Effector memory CD4-positive, alpha-beta T cell (primary cell): ENCODE data around the gene HOXC6.

Experiments
- DNase-seq, 3 donors: peaks; one replicate each; pipeline ENCODE4 v3.0.0-alpha.2; 2020
- H3K27ac ChIP-seq: 2 replicates; pipeline ENCODE4 v1.7.0; 2013; ENCODE audit warnings: mild to moderate bottlenecking, low read length, moderate library complexity; ENCODE audit not compliant: insufficient read depth, poor library complexity, severe bottlenecking
- H3K27me3 ChIP-seq: replicated peaks from 2 replicates; pipeline ENCODE4 v1.7.0; 2013; ENCODE audit warnings: mild to moderate bottlenecking, low read length; ENCODE audit not compliant: insufficient read depth, control insufficient read depth, poor library complexity, severe bottlenecking
- H3K36me3 ChIP-seq: 2 replicates; pipeline ENCODE4 v1.7.0; 2013; ENCODE audit warnings: mild to moderate bottlenecking, low read length, moderate library complexity; ENCODE audit not compliant: control insufficient read depth, insufficient read depth
- H3K4me1 ChIP-seq: 2 replicates; pipeline ENCODE4 v1.7.0; 2013; ENCODE audit warnings: low read length, mild to moderate bottlenecking; ENCODE audit not compliant: control insufficient read depth, insufficient read depth, poor library complexity, severe bottlenecking
- H3K4me3 ChIP-seq: 2 replicates; pipeline ENCODE4 v1.7.0; 2013; ENCODE audit warnings: low read length, low read depth, mild to moderate bottlenecking; ENCODE audit not compliant: insufficient read depth, poor library complexity, severe bottlenecking
- H3K9me3 ChIP-seq: 2 replicates; pipeline ENCODE4 v1.7.0; 2013; ENCODE audit warnings: mild to moderate bottlenecking, low read length, moderate library complexity; ENCODE audit not compliant: control insufficient read depth

The HOXC6 gene

GRCh38 chr12:54017027-54017788 is 11.0 kb upstream of the HOXC6 start:
- Histone ChIP-seq H3K36me3 (no peaks in the 10 kb centered on the region), H3K27ac (no peak overlapping the region), H3K4me1 (peaks cover 21% of the 10 kb centered on the region), H3K9me3 (no peaks in the 10 kb centered on the region), H3K27me3 (peaks cover 76% of the 10 kb centered on the region), H3K4me3 (peak overlapping the region; percentile 37)
- DNase-seq, result no peak

DNA sequence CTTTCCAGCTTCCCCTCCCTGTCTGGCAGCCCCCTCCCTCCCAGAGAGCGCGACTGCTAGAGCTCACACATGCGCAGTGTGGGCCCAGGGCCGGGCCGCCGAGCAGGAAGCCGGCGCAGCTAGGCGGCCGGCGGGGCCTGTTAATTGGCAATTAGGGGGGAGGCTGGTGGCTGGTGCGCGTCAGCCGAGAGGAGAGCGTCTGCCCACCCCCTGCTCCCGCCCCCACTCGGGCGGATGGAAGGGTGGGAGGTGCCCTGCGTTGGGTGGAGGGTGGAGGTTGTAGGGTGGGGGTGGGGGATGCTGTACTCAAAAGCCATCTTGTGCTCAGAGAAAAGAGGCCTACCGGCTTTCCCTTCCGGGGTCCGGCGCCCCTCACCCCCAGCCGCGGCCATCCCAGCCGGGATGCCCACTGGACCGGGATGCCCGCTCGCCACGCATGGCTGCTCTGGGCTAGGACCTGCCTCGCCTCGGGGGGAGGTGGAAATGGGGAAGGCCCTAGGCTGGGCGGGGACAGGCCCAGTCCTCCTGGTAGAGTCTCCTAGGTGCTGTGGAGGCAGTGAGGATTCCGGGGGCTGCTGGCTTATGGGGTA is 10.3 kb upstream of the HOXC6 start:
- peak overlapping the region; percentile 37 for H3K4me3 ChIP-seq
- DNase-seq, result peak; percentile 45 to 49 (median 45)
- H3K36me3 ChIP-seq, result no peaks in the 10 kb centered on the region
- peaks cover 78% of the 10 kb centered on the region for H3K27me3 ChIP-seq
- H3K9me3 ChIP-seq, result no peaks in the 10 kb centered on the region
- peaks cover 21% of the 10 kb centered on the region for H3K4me1 ChIP-seq
- H3K27ac ChIP-seq, result no peak overlapping the region

DNA sequence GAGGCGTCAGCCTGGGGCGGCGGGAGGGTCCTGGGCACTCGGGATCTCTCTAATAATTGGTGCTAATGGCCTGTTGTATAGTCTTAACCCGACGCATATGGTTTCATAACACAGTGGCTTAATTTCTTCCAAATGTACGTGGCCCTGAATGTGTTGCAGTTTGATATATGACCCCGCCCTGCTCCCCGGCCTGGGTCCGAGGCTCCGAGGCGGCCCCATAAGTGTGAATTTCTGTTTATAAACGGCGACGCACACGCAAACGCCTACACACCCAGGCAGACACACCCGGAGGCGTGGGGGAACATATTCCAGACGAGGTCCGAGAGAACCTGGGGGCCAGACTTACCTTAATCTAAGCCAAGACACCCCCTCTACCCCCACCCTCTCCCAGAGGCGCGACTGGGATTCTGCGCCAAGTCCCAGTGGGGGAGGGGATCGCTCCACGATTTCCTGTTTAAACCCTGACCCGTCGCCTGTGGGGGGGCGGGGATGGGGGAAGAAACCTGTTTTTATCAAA is 9.7 kb upstream of the HOXC6 start:
- Histone ChIP-seq H3K9me3 (no peaks in the 10 kb centered on the region), H3K36me3 (no peaks in the 10 kb centered on the region), H3K4me3 (no peak overlapping the region), H3K27me3 (peaks cover 76% of the 10 kb centered on the region), H3K4me1 (peaks cover 21% of the 10 kb centered on the region), H3K27ac (no peak overlapping the region)
- no peak for DNase-seq

DNA sequence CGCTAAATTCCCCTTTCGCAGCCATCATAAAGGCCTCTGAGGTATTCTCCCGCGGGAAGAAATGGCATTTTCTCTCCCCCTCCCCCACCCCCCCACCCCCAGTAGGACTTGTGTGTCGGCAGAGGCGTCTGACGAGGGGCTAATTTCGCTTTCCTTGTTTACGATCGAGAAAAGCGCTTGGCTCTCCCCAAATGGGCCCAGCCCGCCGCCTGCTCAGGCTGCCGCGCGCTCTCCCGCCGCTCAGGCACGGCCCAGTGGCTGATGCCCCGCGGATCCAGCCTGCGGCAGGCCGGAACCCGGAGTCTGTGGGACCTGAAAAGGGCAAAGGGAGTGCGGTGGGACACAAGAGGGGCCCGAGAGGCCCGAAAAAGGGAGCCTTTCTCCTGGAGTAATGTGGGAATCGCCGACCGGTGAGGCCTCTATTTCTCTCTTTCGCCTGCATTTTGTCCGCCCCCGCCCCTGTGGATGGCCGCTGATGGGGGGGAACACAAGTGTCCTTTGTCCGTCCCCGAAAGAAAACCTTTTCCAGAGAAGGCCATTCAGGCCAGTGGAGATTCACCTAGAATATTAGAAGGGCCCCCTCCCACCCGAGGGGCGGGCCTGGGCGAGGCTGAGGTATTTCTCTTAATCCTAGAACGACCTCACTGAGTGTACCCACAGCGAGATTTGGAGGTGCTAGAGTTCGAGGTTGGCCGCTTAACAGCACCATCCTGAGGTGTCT is 9.0 kb upstream of the HOXC6 start:
- Histone ChIP-seq H3K27me3 (peaks cover 75% of the 10 kb centered on the region), H3K4me1 (peaks cover 19% of the 10 kb centered on the region), H3K9me3 (no peaks in the 10 kb centered on the region), H3K36me3 (no peaks in the 10 kb centered on the region), H3K4me3 (no peak overlapping the region), H3K27ac (no peak overlapping the region)
- DNase-seq, result no peak

DNA sequence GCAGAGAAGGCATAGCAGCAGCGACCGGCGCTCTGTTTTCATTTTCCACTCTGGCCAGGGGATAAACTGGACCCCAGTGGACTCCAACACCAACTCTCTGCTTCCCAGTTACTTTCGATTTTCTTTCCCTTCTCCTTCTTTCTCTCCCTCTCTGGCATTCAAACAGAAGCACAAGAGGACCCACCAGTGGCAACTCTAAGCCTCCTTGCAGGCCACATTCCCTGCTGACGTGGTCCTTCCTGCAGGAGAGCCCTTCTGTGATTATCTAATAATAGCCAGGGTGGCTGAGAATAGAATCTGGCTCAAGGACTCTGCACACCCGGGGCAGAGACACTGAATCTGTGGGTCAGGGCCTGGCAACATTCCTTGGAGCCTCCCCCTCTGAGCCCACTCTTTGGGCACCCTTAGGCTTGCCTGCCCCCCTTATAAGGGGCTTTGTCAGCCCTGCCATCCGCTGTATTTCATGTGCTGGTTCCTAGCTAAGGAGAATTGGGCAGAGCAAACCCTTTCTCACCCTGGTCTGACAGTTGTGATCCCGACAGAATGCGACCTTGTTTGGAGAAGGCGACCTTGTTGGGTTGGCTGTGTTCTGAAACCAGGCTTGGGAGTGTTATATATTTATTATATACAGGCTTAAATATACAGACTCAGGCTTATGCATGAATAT is 8.2 kb upstream of the HOXC6 start:
- no peak overlapping the region for H3K27ac ChIP-seq
- no peak for DNase-seq
- H3K9me3 ChIP-seq, result no peaks in the 10 kb centered on the region
- H3K4me3 ChIP-seq, result no peak overlapping the region
- no peaks in the 10 kb centered on the region for H3K36me3 ChIP-seq
- H3K4me1 ChIP-seq, result peaks cover 15% of the 10 kb centered on the region
- H3K27me3 ChIP-seq, result peaks cover 67% of the 10 kb centered on the region

DNA sequence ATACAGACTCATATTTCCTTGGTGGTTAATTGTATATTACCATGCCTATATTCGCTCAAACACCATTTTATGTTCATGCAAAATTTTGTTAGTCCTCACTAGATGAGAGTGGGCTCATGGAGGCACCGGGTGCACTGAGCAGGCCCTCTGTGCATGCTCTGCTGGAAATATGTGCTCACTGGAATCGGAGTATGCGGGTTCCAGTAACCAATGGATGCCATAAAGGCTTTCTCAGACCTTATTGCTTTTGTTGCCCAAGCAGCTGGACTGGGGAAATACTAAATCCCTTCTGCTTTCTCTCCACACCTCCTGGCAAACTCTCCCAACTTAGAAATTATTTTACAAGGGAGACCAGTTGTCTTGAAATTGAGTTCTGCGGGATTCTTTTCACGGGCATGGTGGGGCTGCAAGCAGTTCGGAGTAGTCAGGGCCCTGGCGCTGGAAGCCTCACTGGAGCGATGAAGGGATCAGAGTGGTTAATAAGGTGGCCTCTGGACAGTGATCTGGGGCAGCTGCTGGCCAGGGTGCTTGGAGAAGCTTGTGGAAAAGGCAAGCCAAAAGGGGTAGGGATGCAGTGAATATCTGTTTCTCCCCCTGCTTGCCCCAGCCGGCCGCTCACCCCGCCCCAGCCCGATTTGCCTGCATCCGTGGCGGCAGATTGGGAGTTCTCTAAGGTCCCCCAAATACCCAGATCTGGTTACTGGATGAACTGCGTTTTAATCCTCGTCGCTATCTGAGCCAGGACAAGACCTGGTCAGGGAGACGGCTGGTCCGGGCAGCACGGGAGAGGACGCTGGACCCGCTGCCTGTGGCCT is 7.4 kb upstream of the HOXC6 start:
- no peak overlapping the region for H3K27ac ChIP-seq

DNA sequence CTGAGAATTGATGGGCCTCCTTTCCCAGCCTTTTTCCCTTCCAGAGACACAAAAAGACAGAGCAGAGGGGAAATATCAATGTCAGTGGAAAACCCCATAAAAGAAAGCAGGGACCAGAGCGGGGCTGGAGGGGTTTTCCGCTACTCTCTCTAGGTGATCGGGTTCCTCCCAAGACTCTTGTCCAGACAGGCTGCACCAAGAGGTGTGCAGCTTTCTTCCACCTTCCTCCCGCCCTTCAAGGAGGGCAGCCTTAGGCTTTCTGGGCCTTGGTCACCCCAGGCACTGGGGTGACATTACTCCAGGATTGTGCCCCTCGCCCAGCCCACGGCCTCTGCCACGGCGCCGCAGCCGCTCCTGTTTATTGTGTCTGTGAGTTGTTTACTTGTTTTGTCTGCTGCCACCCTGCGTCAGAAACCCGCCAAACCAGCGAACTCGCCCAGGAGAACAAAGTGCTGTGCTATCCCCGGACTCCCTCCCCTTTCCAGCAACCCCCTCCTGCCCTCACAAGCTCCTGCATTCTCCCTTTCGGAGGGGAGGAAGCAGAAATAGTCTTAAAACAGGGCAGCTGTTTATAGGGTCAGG is 6.7 kb upstream of the HOXC6 start:
- DNase-seq, result no peak
- Histone ChIP-seq H3K9me3 (no peaks in the 10 kb centered on the region), H3K4me1 (peaks cover 15% of the 10 kb centered on the region), H3K4me3 (no peak overlapping the region), H3K27ac (no peak overlapping the region), H3K36me3 (no peaks in the 10 kb centered on the region), H3K27me3 (peaks cover 67% of the 10 kb centered on the region)

More for the DNA sequence above, 7.4 kb upstream of the HOXC6 start:
- no peak overlapping the region for H3K4me3 ChIP-seq
- no peaks in the 10 kb centered on the region for H3K36me3 ChIP-seq
- no peak for DNase-seq
- peaks cover 15% of the 10 kb centered on the region for H3K4me1 ChIP-seq
- no peaks in the 10 kb centered on the region for H3K9me3 ChIP-seq
- H3K27me3 ChIP-seq, result peaks cover 67% of the 10 kb centered on the region

DNA sequence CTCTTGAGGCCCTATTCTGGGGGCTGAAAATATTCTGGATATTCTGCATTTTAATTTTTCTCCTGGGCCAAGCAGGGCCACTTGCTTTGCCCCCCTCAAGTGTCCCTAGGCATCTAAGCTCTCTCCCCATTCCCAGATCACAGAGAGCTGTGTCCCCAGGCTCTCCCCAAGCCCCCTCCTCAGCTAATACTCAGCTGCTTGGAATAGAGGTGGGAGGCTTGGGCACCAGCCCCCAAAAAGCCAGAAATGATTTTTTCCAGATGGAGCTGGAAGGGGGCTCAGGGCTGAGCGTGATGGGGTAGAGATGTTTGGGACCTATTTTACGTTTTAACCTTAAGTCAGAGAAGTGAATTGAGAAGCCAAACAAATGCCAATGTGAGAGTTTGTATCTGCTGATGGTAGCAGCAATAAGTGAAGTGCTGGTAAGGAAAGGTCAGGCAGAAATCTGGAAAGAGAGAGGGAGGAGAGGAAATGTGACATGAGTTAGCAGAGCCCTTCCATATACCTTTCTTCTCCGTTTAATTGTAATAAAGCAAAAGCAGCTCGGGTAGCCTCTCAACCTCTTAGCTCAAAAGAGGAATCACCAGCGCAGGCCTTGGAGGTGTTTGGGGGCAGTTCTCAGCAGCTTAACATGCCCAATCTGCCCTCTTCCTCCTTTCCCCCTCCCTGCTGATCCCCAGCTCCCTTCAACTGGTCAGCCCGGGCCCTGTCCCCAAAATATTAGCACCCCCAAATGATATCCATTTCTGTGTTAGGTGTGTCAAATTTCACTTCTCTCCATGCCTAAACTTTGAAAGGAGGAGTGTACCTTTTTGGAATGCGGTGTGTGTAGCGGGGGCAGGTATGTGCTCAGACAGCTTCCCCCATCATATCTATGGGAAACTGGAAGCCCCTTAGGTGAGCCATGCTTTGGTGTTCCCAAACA is 5.0 kb upstream of the HOXC6 start:
- H3K36me3 ChIP-seq, result no peaks in the 10 kb centered on the region
- no peak overlapping the region for H3K27ac ChIP-seq
- DNase-seq, result no peak
- H3K4me1 ChIP-seq, result peaks cover 1% of the 10 kb centered on the region
- no peaks in the 10 kb centered on the region for H3K9me3 ChIP-seq
- peaks cover 71% of the 10 kb centered on the region for H3K27me3 ChIP-seq
- H3K4me3 ChIP-seq, result no peak overlapping the region
